Smooth muscle cell of the brain vasculature (primary cell): ENCODE data around the gene LENG1.

Source experiments
- DNase-seq: peaks from one replicate; pipeline ENCODE4 v3.0.0-alpha.2; 2012; ENCODE audit warnings: low read depth, low spot score

LENG1 gene

DNA sequence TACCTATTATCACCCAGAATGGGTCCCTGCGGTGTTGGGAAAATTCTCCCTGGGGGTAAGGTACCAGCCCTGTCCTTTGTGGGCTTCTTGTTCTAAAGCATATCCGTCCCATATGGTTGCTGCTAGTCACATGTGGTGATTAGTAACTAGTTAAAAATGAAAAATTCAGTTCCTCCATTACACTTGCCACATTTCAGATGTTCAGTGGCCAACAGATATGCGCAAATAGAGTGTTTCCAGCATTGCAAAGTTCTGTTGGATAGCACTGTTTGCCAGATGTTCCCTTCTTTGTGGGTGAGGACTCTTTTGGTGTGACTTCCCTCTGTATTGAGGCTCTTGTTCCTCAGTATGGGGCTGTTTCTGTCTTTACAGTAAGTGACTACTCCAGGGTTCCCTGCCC lies 18.2 kb downstream of the LENG1 start:
- no peak for DNase-seq

DNA sequence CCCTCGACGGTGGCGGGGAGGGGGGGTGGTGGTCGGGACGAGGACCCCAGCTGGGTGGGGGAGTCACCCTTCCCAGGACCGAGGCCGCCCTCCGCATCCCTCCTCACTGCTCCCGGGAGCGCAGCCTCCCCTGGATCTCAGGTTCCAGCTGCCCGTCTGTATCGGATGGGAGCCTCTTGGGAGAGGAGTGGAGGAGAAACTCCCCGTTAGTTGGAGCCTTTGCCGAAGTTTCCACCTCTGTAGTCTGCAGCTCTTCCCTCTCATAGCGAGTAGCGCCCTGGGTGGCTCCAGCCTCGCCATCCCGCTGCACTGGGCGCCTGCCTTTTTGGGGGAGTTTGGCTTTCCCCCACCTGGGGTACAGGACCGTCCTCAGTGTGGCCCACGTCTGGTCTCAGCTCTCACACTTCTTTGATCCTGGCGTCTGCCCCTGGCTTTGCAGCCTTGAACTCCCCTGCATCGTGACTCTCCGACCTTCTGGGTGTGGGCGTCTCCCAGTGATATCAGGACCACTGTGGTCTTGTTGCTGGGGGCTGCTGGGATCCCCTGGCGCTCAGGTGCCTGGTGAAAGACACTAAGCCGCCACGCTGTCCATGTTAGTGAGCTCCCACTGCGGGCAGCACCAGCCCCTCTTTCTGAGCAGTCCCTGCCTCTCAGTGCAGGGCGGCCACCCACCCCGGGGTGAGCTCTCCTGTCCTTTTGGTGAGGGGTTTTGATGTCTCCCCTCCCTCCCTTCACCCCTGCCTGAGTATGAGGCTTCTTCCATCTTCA lies 20.8 kb downstream of the LENG1 start:
- no peak for DNase-seq

DNA sequence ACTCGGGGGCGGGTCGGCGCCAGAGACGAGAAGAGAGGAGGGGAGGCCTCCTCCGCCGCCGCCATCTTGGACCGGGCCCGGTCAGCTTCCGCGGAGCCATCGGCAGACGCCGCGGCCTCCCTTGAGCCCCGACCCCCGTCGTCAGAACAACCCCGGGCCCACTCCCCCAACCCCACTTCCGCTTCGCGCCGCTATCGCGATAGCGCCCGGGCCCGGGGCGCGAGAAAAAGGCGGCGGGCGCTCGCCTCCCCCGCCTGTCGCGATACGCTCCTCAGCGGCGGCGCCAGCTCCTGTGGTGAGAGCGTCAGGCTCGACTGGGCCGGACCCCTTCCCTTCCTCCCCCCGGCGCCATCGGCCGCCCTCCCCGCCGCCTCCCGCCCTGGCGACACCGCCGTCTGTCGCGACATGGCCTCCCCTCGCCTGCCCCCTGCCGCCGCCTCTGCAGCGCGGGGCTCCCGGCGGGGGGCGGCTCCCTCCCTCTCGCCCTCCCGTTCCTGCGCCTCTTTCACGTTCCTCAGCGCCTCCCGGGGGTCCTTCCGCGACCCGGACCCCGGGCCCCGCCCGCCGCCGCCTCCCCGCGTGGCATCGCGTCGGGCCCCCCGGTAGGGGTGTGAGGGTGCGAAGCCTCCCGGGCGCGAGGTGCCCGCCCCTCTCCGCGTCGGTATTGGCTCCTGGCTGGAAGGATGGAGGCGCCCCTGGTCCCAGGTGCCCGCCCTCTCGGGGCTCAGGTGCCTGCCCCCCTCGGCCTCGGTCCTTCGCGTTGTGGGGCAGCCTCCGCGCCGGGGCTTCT lies 21.6 kb downstream of the LENG1 start, which contains the start of gene CNOT3:
TSS of gene CNOT3 (plus strand) at position 64 of the 790 bp plus-strand sequence. CDS start 5,217 bp downstream, outside the sequence.
- DNase-seq: no peak

DNA sequence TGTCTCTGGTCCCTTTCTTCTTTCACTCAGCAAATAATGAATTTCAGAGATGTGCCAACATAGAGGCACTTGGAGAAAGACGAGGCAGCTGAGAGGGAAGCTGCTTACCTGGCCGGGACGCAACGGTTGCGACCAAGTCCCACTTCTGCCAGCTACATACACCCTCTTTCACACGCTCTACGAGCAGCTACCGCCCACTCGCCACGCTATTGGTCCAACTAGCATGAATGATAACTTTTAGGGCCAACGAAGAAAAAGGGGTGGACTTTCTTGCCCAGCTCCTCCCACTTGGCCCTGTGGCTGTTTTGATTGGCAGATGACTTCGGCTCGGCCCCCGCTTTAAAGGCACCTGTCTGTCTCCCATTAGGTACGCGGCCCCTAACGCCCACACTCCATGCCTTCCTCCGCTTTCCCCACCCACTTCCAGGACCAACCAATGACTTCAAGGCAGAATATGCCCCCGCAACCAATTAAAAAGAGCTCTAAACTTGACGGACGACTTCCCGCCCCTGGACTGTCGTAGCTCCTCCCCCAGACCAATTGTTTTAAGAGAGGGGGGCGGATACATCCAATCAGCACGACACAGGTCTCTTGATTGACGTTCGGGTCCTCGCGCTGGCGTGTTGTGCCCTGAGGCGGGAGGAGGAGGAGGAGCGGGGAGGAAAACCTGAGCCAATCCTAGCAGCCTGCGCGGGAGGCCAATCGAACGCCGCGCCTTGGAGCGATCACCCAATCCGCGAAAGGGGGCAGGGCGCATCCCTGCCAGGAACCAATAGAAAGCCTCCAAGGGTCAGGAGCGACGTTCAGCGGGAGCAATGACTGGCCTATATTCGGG lies 22.4 kb downstream of the LENG1 start:
- DNase-seq: peak; percentile 100

DNA sequence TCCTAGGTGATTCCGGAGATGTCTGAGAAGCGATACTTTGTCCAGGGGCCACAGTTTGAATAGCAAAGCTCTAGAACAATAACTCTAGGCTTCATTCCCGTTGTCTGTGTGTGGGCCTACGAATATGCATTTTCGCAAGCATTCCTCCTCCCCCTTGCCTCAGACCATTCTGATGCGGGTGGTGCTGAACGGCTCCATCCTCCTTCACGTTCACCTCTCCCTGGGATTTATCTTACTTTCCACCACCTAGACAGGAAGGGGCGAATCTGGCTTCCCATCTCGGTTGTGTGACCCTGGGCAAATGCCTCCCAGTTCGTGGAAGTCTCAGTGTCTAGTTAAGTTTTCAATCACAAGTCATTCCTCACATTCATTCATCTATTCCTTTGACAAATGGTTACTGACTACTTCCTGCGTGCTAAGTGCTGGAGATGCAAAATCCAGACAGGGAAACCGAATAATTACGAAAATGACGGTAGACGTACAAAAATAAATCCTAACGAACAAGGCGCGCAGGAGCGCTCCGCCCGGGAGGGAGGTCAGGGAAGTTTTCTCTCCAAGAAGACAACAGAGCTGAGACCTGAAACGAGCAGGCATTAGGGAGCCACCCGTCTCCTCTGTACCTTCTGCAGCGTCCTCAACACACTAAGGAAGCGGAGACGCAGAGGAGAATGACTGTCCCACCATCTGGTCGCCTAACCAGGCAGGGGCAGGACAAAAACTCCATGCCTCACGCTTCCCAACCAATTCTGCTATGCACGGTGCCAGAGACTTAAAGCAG lies 23.2 kb downstream of the LENG1 start:
- no peak for DNase-seq

DNA sequence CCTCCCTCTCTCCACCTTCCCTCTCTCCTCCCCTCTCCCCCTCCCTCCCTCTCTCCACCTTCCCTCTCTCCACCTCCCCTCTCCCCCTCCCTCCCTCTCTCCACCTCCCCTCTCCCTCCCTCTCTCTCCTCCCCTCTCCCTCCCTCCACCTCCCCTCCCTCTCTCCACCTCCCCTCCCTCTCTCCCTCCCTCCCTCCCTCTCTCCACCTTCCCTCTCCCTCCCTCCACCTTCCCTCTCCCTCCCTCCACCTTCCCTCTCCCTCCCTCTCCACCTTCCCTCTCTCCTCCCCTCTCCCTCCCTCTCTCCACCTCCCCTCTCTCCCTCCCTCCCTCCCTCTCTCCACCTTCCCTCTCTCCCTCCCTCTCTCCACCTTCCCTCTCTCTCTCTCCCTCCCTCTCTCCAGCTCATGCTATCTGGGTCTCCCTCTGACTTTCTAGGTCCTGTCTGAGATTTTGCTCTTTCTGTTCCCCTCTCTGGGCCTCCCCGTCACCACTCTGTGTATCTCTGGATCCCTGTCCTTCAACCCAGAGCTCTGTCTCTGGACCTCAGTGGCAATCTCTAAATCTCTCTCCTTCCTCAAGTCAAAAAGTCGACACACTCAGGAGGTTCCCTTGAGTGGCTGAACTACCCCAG lies 25.4 kb downstream of the LENG1 start:
- no peak for DNase-seq

DNA sequence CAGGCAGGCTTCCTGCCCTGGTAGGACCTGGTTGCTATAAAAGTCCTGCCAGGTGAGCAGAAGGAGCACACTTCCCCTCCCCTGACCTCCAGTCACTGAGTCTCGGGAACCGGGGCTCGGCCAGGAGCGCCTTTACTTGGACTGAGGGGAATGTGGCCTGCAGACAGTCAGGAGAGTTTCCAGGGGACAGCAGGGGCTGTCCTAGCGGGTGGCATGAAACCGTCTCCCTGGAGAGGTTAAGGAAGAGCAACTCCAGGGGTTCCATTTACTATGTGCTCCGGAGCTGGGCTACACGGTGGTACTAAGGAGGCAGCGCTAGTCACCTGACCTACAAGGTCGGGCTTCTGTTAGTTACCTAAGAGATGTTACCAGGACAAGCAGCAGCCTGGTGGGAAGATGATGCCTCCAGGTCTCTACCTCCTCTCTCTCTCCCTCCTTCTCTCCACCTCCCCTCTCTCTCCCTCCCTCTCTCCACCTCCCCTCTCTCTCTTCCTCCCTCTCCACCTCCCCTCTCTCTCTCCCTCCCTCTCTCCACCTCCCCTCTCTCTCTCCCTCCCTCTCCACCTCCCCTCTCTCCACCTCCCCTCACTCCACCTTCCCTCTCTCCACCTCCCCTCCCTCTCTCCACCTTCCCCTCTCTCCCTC lies 26.1 kb downstream of the LENG1 start:
- DNase-seq: no peak

DNA sequence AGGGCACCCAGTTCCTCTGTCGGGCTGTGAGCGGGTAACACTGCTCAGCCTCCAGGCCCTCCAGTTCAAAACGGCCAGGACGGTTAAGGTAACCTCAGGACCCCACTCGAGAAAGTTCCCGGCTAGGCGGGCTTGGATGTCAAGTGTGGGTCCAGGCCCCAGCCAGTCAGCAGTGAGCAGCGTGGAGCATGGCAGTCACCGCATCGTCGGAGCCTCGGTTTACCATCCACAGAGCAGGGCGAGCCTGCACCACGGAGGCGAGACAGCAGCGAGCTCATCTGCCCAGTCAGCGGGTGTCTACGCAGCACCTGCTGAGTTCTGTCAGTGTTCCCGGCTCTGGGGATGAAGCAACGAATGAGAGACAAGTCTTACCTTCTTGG lies 29.9 kb downstream of the LENG1 start:
- no peak for DNase-seq

DNA sequence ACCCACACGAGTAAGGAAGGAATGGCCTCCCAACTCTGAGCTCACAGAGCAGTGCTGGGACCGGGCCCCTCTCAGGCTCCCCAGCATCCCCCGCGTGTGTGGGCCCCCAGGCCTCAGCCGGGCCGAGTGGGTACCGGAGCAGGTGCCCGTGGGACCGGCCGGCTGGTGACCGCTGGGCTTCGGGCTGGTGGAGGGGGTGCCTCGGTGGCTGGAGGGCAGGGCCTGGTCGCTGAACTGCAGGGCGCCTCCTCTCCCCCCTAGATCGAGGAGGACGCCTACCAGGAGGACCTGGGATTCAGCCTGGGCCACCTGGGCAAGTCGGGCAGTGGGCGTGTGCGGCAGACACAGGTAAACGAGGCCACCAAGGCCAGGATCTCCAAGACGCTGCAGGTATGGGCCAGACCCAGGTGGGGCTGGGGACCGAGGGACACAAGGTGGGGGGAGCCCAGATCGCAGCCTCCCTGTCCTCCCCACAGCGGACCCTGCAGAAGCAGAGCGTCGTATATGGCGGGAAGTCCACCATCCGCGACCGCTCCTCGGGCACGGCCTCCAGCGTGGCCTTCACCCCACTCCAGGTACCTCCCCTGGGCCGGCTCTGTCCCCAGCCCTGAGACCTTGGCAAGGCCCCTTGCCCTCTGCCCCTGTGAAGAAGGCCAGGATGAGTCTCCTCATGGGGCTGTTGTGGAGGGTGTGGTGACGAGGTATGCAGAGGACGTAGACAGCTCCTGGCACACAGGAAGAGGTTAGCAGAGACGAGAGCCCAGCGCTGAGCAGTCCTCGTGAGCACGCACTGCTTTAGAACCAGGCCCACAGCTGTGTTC lies 30.5 kb downstream of the LENG1 start:
- DNase-seq: no peak

DNA sequence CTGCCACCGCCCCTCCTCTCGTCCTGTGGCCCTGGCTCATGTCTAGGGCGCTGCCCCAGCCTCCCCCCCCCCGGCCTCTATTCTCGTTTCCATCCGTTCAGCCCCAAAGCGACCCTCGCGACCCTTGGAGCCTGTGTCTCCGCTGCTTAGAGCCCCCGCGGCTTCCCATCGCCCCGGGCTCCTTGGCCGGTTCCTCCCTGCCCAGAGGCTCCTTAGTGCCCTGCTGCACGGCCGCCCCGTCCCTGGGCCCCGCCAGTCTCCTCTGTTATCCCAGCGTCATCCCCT lies 31.1 kb downstream of the LENG1 start:
- no peak for DNase-seq

DNA sequence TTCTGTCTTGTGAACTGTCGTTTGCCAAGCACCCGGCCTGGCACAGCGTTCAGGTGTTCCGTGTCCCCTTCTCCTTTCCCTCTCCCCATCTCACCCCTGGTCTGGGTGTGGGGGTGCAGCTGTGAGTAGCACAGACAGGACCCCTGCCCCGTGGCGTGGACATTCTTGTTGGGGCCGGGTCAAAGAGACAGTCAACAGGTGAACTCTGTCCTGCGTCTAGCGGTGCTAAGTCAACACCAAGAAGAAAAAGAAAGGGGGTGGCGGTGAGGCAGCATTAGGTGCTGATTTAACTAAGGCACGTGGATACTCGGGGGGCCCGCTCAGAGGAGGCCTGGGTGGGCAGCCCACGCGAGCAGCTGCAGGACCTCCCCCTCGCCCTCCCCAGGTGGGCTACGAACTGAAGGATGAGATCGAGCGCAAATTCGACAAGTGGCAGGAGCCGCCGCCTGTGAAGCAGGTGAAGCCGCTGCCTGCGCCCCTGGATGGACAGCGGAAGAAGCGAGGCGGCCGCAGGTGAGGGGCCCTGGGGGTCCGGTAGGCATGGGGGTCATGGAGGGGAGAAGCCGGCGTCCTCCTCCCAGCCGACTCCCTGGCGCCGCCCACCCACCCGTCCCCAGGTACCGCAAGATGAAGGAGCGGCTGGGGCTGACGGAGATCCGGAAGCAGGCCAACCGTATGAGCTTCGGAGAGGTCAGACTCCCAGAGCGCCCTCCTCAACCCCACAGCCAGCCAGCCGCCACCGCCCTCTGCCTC lies 31.7 kb downstream of the LENG1 start:
- no peak for DNase-seq

DNA sequence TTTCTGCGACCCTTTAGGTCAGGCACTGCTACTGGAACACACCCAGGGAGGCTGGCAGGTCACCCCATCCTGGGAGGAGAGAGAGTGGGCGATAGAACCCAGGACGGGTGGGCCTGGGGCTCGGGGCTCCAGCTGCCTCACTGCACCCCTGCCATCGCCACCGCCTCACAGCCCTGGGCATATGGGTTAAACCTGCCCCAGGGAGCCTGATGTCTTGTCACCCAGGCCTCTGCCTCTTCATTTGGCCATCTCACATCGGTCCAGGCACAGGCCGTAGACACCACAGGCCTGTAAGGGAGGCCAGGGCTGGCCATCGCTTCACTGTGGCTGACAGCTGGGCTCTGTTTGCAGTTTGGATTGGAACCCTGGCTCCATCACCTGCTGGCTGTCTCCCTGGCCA lies 33.8 kb downstream of the LENG1 start:
- no peak for DNase-seq

DNA sequence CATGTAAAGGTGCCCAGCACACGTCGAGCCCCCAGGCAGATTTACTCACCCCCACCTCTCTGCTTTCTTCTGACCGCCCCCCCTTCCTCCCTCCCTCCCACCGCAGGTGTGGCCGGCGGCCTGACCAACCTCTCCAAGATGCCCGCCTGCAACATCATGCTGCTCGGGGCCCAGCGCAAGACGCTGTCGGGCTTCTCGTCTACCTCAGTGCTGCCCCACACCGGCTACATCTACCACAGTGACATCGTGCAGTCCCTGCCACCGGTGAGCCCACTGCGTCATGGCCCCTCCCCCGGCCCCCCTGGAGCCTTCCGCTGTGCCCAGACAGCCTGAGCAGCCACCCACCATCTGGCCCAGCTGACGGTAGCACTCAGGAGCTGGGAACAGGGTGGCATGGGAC lies 35.1 kb downstream of the LENG1 start:
- no peak for DNase-seq

DNA sequence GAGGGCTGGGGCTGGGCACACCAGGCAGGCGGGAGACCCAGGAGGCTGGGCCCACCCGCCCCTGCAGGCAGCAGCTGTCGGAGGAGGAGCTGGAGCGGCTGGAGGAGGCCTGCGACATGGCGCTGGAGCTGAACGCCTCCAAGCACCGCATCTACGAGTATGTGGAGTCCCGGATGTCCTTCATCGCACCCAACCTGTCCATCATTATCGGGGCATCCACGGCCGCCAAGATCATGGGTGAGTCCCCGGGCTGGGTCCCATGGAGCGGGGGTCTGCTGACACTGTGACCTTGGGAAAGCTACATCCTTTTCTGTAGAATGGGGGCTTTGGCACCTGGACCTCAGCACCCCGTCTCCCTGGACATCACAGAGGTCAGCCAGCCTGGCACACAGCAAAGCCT lies 35.8 kb downstream of the LENG1 start:
- DNase-seq: no peak

DNA sequence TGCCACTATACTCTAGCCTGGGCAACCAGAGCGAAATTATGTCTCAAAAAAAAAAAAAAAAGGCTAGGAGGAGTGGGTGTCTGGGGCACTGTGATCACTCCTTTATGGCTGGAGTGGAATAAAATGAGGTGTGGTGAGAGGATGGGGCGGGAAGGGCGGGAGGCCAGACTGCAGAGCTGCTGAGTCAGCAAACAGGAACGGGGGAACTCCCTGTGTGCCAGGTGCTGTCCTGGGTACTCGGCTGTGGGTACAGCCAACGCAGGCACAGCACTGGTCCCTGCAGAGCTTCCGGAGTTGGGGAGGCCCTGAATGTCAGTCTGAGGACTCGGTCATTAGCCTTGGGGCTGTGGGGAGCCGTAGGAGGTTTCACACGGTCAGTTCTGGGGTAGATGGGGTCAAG lies 38.3 kb downstream of the LENG1 start:
- no peak for DNase-seq

DNA sequence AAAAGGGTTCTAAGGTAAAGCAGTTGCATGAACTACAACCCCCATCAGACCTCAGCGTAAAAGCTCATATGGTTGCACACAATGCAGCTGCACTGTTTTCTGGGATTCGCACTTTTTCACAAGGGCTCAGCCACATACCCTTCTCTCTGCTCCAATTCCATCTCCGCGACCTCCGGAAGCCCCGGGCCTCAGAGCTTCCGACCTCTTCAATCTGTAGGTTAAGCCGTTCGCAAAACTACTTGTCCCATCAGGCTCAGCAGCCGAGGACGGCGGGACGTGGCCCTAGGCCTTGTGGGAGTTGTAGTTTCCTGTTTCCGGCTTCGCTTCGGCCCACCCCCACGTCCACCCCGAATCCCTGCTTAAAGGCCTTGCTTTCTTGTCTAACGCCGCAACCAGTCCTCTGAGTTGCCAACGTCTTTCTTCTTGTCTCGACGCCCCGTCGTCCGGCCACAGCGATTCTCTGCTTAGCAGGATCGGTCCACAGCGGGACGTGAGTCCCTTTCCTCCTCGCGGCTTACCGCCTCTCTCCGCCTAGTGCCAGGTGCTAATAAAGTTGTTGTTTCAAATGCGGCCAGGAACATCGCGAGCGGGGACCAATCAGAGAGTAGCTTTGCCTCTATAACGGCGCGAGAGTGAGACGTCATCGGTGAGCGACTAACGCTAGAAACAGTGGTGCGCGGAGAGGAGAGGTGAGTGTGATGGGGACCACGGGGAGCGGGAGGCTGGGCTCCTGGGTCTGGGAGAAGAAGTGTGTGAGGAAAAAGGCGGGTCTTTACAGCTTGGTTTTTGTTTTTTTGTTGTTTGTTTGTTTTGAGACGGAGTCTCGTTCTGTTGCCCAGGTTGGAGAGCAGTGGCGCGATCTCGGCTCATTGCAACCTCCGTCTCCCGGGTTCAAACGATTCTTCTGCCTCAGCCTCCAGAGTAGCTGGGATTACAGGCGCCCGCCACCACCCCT lies 44.1 kb downstream of the LENG1 start, which contains the start of the genes PRPF31 and TFPT:
TSS of gene PRPF31 (plus strand) at position 646 of the 955 bp plus-strand sequence. CDS start 2,525 bp downstream, outside the sequence.
TSS of gene TFPT (minus strand) at position 549 of the 955 bp plus-strand sequence. CDS start at position 161, 388 bp downstream.
- DNase-seq: peak; percentile 97

DNA sequence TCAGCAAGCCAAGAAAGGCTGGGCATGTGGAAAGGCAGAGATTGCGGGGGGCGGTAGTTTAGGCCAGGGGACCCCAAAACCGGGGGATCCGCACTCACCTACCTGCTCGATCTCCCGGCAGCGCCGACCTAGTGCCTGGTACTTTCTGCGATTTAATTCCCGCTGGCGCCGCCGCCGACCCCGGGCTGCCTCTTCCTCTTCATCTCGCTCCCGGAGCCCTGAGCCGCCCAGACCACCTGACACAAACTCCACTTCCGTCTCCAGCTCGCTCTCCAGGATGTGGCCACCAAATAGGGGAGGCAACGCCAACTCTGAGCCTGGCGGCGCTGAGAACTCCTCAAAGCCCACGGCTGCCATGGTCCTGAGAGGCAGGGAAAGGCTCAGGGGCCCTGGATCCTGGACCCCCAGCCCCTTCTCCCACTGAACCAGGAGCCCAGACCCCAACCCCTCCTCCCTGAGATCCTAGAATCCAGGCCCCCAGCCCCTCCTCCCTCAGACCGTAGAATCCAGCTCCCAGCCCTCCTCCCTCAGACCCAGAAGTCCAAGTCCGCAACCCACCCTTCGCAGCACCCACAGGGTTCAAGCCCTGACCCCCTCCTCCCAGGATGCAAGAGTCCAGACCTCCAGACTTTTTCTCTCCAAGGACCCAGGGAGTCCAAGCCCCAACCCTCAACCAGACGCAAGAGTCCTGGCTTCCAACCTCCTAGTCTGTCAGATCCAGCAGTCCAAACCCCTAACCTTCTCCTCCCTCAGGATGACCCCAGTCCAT lies 45.0 kb downstream of the LENG1 start:
- DNase-seq: no peak
